Measurements from ENCODE around the gene ABTB2.

ABTB2 gene

GRCh38 chr11:34313099-34313517, 44.7 kb downstream of the ABTB2 start:
- DNase-seq = no peak

- no peak for DNase-seq
Measured at GRCh38 chr11:34311126-34311525, 46.7 kb downstream of the ABTB2 start.

- DNase-seq = no peak
Measured at GRCh38 chr11:34309965-34310364, 47.8 kb downstream of the ABTB2 start.

GRCh38 chr11:34308913-34309585, 48.8 kb downstream of the ABTB2 start:
- DNase-seq = no peak

GRCh38 chr11:34308049-34308912, 49.5 kb downstream of the ABTB2 start:
- DNase-seq = no peak

GRCh38 chr11:34305780-34306179, 52.0 kb downstream of the ABTB2 start:
- no peak for DNase-seq

- no peak for DNase-seq
Measured at GRCh38 chr11:34305193-34305592, 52.6 kb downstream of the ABTB2 start.

- no peak for DNase-seq
Measured at GRCh38 chr11:34303028-34303570, 54.7 kb downstream of the ABTB2 start.

GRCh38 chr11:34302046-34302921, 55.5 kb downstream of the ABTB2 start:
- no peak for DNase-seq

GRCh38 chr11:34300926-34301295, 56.9 kb downstream of the ABTB2 start:
- no peak for DNase-seq

GRCh38 chr11:34300026-34300925, 57.5 kb downstream of the ABTB2 start:
- no peak for DNase-seq

- no peak for DNase-seq
Measured at GRCh38 chr11:34299284-34299972, 58.4 kb downstream of the ABTB2 start.

- no peak for DNase-seq
Measured at GRCh38 chr11:34298871-34299270, 58.9 kb downstream of the ABTB2 start.

GRCh38 chr11:34296412-34296811, 61.4 kb downstream of the ABTB2 start:
- DNase-seq = no peak

GRCh38 chr11:34292546-34292945, 65.3 kb downstream of the ABTB2 start:
- DNase-seq = no peak

GRCh38 chr11:34292111-34292510, 65.7 kb downstream of the ABTB2 start:
- DNase-seq = no peak

GRCh38 chr11:34290926-34291325, 66.9 kb downstream of the ABTB2 start:
- DNase-seq = no peak

- DNase-seq = no peak
Measured at GRCh38 chr11:34288492-34288891, 69.3 kb downstream of the ABTB2 start.

- no peak for DNase-seq
Measured at GRCh38 chr11:34284811-34285481, 72.9 kb downstream of the ABTB2 start.

- DNase-seq = no peak
Measured at GRCh38 chr11:34284156-34284555, 73.7 kb downstream of the ABTB2 start.

Data from activated CD4-positive, alpha-beta T cell treated with anti-CD3 and anti-CD28 coated beads, Interleukin-2, amount 50 U/mL, for 16 hours (primary cell).